GM12878 (cell line): ENCODE results near the gene ALKBH2. TPM values are rescaled to one million over a fixed set of nuclear protein-coding genes. Genes with fewer than 3 reads are reported as not detected.

Experiments used
- BCL11A ChIP-seq: IDR thresholded peaks from 2 replicates; pipeline ENCODE4 v1.6.1; 2011; ENCODE audit warnings: low read depth, low read length
- CHD4 ChIP-seq: fragments of 200-600 bp; sonication (generic); IDR thresholded peaks from 2 replicates; pipeline ENCODE4 v1.6.1; 2016; ENCODE audit warnings: mild to moderate bottlenecking
- HCFC1 ChIP-seq: fragments of 150-350 bp; IDR thresholded peaks from 2 replicates; pipeline ENCODE4 v1.6.1; 2014; ENCODE audit warnings: low read length
- HDAC6 ChIP-seq: fragments of 200-600 bp; sonication (generic); IDR thresholded peaks from one replicate; pipeline ENCODE4 v1.8.0; 2017; ENCODE audit warnings: antibody characterized with exemption; ENCODE audit not compliant: unreplicated experiment
- IKZF2 ChIP-seq, 2 experiments: fragments of 450-650 bp; IDR thresholded peaks; 2 replicates each; pipeline ENCODE4 v1.6.1; 2017; ENCODE audit warnings: mild to moderate bottlenecking in 2 of 2, moderate library complexity in 2 of 2
- KDM1A ChIP-seq: fragments of 200-600 bp; sonication (generic); IDR thresholded peaks from 2 replicates; pipeline ENCODE4 v1.6.1; 2016; ENCODE audit warnings: borderline replicate concordance
- PAX5 ChIP-seq: IDR thresholded peaks from 2 replicates; pipeline ENCODE4 v1.6.1; 2011; ENCODE audit warnings: low read depth, low read length, borderline replicate concordance
- RAD51 ChIP-seq: fragments of 450-650 bp; IDR thresholded peaks from 2 replicates; pipeline ENCODE4 v1.6.1; 2016; ENCODE audit warnings: moderate library complexity, mild to moderate bottlenecking, inconsistent platforms
- RELA ChIP-seq: fragments of 450-650 bp; IDR thresholded peaks from 2 replicates; pipeline ENCODE4 v1.8.0; 2014; ENCODE audit warnings: borderline replicate concordance; ENCODE audit not compliant: partially characterized antibody
- TAF1 ChIP-seq: IDR thresholded peaks from 2 replicates; pipeline ENCODE4 v1.6.1; 2011; ENCODE audit warnings: mild to moderate bottlenecking, low read depth, low read length, borderline replicate concordance
- ZBED1 ChIP-seq: IDR thresholded peaks from 2 replicates; pipeline ENCODE4 v1.6.1; 2016; ENCODE audit warnings: borderline replicate concordance
- ZNF384 ChIP-seq: IDR thresholded peaks from 2 replicates; pipeline ENCODE4 v1.6.1; 2012; ENCODE audit warnings: low read depth, mild to moderate bottlenecking, low read length, improper control_type of control experiment, borderline replicate concordance
- ZSCAN29 ChIP-seq: fragments of 450-650 bp; IDR thresholded peaks from 2 replicates; pipeline ENCODE4 v1.6.1; 2017; ENCODE audit warnings: mild to moderate bottlenecking, moderate library complexity
- polyA plus RNA-seq, 11 experiments: library from polyadenylated mRNA; depleted of rRNA in 4 of 11; unstranded in 6 of 11; stranded (reverse) in 5 of 11; fragments of >200 nt; fragmentation: Nextera tagmentation in 4 of 11; fragmentation: Illumina TruSeq in 1 of 11; extraction: Ambion mirVana in 4 of 11; extraction: Trizol in 1 of 11; gene quantifications; 1 replicate in 1 of 11; 2 replicates in 10 of 11; pipeline versions ENCODE4 v1.2.1 to v1.2.3, GENCODE V29; 2011 to 2016; ENCODE audit warnings: inconsistent platforms in 2 of 11, missing spikeins in 2 of 11, low read depth in 1 of 11
- total RNA-seq, 4 experiments: library from RNA; depleted of rRNA in 3 of 4; stranded (reverse); fragments of >200 nt in 3 of 4; fragmentation: Illumina TruSeq in 1 of 4; extraction: Trizol in 1 of 4; gene quantifications; 2 replicates each; pipeline versions ENCODE4 v1.2.1 to v1.2.3, GENCODE V29; 2013 to 2021
- TF ChIP-seq, protein P1 (sequence below): fragments of 450-650 bp; IDR thresholded peaks from 2 replicates; pipeline ENCODE4 v1.6.1; 2017; ENCODE audit warnings: mild to moderate bottlenecking, low read depth, inconsistent platforms; ENCODE audit not compliant: poor library complexity, severe bottlenecking
- TF ChIP-seq, protein P2 (sequence below): fragments of 150-350 bp; IDR thresholded peaks from 2 replicates; pipeline ENCODE4 v1.6.1; 2014; ENCODE audit warnings: mild to moderate bottlenecking, low read depth, low read length
- TF ChIP-seq, protein P3 (sequence below): fragments of 450-650 bp; IDR thresholded peaks from 2 replicates; pipeline ENCODE4 v1.6.1; 2017; ENCODE audit warnings: borderline replicate concordance
- TF ChIP-seq, protein P4 (sequence below): fragments of 450-650 bp; IDR thresholded peaks from 2 replicates; pipeline ENCODE4 v1.6.1; 2016; ENCODE audit warnings: mild to moderate bottlenecking
- TF ChIP-seq, protein P5 (sequence below): IDR thresholded peaks from 2 replicates; pipeline ENCODE4 v1.6.1; 2012; ENCODE audit warnings: low read depth, low read length, improper control_type of control experiment
- TF ChIP-seq, protein P6 (sequence below): fragments of 450-650 bp; IDR thresholded peaks from 2 replicates; pipeline ENCODE4 v1.6.1; 2018; ENCODE audit warnings: borderline replicate concordance, mild to moderate bottlenecking; ENCODE audit not compliant: partially characterized antibody

The ALKBH2 gene
- total and polyA plus RNA-seq, 10 of the 15 experiments (the other 5 are each of a cell fraction or from before 2014, with no cell fraction given) = 5.6 to 40.3 (median 31.2) TPM

DNA sequence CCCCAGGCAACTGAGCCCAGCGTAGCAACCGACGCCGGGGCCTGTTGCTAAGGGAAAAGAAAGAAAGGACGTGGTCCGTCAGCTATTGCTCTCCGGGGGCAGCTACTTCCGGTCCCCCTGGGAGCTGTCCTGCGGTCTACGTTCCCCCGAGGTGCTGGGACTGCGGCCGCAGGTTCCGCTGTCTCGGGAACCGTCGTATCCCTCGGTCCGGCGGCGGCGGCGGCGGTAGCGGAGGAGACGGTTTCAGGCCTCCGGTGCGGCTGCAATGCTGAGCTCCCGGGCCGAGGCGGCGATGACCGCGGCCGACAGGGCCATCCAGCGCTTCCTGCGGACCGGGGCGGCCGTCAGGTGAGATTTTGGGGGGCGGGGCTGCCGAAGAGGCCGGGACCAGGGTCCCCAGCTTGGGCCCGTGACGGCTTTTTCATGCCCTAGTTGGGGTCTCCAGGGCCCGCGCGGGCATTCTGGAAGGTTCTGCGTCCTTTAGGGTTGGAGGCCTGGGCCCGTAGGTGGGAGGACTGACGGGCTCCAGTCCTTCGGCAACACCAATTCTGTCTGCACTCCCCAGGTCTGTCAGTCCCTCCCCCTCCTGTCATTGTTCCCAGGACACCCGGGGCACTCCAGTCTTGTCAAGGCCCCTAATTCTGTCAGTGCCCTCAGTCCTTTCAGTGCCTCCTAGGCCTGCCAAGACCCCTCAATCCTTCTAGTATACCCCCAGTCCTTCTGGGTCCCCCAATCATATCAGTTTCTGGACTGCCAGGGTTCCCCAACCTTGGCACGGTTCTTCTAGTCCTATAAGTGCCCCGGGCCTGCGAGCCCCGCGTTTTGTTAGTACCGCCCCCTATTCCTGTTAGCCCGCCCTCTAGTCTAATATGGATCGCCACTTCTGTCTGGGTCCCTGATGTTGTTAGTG lies 40.6 kb downstream of the ALKBH2 start, which contains the start of gene USP30 (continued):
- TF ChIP-seq TAF1 (peak; percentile 73), RELA (peak; percentile 97), PAX5 (peak; percentile 44; the same call in 1 of the 2 replicates), HDAC6 (no peak), ZNF384 (no peak), KDM1A (no peak), IKZF2 (IDR thresholded peaks at IDR 0.05) (peak; percentile 21 to 69; a peak in 3 of 4 replicates), HCFC1 (peak; percentile 94), CHD4 (no peak), ZBED1 (peak; percentile 47; the same call in 1 of the 2 replicates), ZSCAN29 (peak; percentile 85), RAD51 (no peak), BCL11A (no peak)
- TF ChIP-seq, protein P1, sequence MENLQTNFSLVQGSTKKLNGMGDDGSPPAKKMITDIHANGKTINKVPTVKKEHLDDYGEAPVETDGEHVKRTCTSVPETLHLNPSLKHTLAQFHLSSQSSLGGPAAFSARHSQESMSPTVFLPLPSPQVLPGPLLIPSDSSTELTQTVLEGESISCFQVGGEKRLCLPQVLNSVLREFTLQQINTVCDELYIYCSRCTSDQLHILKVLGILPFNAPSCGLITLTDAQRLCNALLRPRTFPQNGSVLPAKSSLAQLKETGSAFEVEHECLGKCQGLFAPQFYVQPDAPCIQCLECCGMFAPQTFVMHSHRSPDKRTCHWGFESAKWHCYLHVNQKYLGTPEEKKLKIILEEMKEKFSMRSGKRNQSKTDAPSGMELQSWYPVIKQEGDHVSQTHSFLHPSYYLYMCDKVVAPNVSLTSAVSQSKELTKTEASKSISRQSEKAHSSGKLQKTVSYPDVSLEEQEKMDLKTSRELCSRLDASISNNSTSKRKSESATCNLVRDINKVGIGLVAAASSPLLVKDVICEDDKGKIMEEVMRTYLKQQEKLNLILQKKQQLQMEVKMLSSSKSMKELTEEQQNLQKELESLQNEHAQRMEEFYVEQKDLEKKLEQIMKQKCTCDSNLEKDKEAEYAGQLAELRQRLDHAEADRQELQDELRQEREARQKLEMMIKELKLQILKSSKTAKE = no peak
- TF ChIP-seq, protein P2, sequence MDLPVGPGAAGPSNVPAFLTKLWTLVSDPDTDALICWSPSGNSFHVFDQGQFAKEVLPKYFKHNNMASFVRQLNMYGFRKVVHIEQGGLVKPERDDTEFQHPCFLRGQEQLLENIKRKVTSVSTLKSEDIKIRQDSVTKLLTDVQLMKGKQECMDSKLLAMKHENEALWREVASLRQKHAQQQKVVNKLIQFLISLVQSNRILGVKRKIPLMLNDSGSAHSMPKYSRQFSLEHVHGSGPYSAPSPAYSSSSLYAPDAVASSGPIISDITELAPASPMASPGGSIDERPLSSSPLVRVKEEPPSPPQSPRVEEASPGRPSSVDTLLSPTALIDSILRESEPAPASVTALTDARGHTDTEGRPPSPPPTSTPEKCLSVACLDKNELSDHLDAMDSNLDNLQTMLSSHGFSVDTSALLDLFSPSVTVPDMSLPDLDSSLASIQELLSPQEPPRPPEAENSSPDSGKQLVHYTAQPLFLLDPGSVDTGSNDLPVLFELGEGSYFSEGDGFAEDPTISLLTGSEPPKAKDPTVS = no peak
- TF ChIP-seq, protein P3, sequence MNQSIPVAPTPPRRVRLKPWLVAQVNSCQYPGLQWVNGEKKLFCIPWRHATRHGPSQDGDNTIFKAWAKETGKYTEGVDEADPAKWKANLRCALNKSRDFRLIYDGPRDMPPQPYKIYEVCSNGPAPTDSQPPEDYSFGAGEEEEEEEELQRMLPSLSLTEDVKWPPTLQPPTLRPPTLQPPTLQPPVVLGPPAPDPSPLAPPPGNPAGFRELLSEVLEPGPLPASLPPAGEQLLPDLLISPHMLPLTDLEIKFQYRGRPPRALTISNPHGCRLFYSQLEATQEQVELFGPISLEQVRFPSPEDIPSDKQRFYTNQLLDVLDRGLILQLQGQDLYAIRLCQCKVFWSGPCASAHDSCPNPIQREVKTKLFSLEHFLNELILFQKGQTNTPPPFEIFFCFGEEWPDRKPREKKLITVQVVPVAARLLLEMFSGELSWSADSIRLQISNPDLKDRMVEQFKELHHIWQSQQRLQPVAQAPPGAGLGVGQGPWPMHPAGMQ = no peak
- TF ChIP-seq, protein P4, sequence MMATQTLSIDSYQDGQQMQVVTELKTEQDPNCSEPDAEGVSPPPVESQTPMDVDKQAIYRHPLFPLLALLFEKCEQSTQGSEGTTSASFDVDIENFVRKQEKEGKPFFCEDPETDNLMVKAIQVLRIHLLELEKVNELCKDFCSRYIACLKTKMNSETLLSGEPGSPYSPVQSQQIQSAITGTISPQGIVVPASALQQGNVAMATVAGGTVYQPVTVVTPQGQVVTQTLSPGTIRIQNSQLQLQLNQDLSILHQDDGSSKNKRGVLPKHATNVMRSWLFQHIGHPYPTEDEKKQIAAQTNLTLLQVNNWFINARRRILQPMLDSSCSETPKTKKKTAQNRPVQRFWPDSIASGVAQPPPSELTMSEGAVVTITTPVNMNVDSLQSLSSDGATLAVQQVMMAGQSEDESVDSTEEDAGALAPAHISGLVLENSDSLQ = peak; percentile 80
- TF ChIP-seq, protein P5, sequence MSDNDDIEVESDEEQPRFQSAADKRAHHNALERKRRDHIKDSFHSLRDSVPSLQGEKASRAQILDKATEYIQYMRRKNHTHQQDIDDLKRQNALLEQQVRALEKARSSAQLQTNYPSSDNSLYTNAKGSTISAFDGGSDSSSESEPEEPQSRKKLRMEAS = 0 out of 2 replicates have a peak, but pooled peaks have one; percentile 46
- TF ChIP-seq, protein P6, sequence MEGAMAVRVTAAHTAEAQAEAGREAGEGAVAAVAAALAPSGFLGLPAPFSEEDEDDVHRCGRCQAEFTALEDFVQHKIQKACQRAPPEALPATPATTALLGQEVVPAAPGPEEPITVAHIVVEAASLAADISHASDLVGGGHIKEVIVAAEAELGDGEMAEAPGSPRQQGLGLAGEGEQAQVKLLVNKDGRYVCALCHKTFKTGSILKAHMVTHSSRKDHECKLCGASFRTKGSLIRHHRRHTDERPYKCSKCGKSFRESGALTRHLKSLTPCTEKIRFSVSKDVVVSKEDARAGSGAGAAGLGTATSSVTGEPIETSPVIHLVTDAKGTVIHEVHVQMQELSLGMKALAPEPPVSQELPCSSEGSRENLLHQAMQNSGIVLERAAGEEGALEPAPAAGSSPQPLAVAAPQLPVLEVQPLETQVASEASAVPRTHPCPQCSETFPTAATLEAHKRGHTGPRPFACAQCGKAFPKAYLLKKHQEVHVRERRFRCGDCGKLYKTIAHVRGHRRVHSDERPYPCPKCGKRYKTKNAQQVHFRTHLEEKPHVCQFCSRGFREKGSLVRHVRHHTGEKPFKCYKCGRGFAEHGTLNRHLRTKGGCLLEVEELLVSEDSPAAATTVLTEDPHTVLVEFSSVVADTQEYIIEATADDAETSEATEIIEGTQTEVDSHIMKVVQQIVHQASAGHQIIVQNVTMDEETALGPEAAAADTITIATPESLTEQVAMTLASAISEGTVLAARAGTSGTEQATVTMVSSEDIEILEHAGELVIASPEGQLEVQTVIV = peak; percentile 63
